Liver (tissue), 9 donors: ENCODE results near the gene CALML5. TPM values are rescaled to one million over a fixed set of nuclear protein-coding genes. Genes with fewer than 3 reads are reported as not detected.

ENCODE experiments used
- DNase-seq: peaks from one replicate; pipeline ENCODE4 v3.0.0-alpha.2; 2017; ENCODE audit warnings: low spot score
- H3K27ac ChIP-seq, 2 donors: one replicate each; pipeline ENCODE4 v1.7.0; 2013; ENCODE audit warnings: inconsistent platforms in 2 of 2, low read length in 2 of 2, control low read depth in 1 of 2, low read depth in 1 of 2, mild to moderate bottlenecking in 1 of 2
- H3K27me3 ChIP-seq, 4 donors: one replicate each; pipeline versions ENCODE4 v1.6.1 to v1.7.0; 2013; ENCODE audit warnings: low read length in 3 of 4, inconsistent platforms in 1 of 4, mild to moderate bottlenecking in 1 of 4, moderate library complexity in 1 of 4; ENCODE audit not compliant: control insufficient read depth in 4 of 4, insufficient read depth in 4 of 4
- H3K36me3 ChIP-seq, 4 donors: one replicate each; pipeline versions ENCODE4 v1.6.1 to v1.7.0; 2013; ENCODE audit warnings: low read length in 3 of 4, mild to moderate bottlenecking in 3 of 4, low read depth in 1 of 4, moderate library complexity in 1 of 4; ENCODE audit not compliant: control insufficient read depth in 4 of 4, insufficient read depth in 3 of 4
- H3K4me1 ChIP-seq, 4 donors: one replicate each; pipeline versions ENCODE4 v1.6.1 to v1.7.0; 2013; ENCODE audit warnings: low read length in 3 of 4, mild to moderate bottlenecking in 3 of 4, moderate library complexity in 1 of 4; ENCODE audit not compliant: control insufficient read depth in 4 of 4, insufficient read depth in 4 of 4
- H3K4me3 ChIP-seq, 3 donors: one replicate each; pipeline versions ENCODE4 v1.6.1 to v1.7.0; 2013; ENCODE audit warnings: low read length in 3 of 3, control low read depth in 1 of 3, low read depth in 1 of 3, mild to moderate bottlenecking in 1 of 3
- H3K9ac ChIP-seq, 2 donors: one replicate each; pipeline ENCODE4 v1.7.0; 2013; ENCODE audit warnings: low read length in 2 of 2, mild to moderate bottlenecking in 2 of 2, moderate library complexity in 2 of 2, control low read depth in 1 of 2, low read depth in 1 of 2
- H3K9me3 ChIP-seq, 4 donors: one replicate each; pipeline versions ENCODE4 v1.6.1 to v1.7.0; 2013; ENCODE audit warnings: low read length in 3 of 4; ENCODE audit not compliant: control insufficient read depth in 4 of 4
- ATF3 ChIP-seq: IDR thresholded peaks from 2 replicates; pipeline ENCODE4 v1.6.1; 2016; ENCODE audit warnings: antibody characterized with exemption
- CTCF ChIP-seq: fragments of 150-350 bp; IDR thresholded peaks from 2 replicates; pipeline ENCODE4 v1.5.1; 2017; ENCODE audit warnings: improper control_type of control experiment, low read depth, low read length; ENCODE audit not compliant: missing input control
- EGR1 ChIP-seq, 2 donors: IDR thresholded peaks; 2 replicates each; pipeline ENCODE4 v1.6.1; 2016 to 2018; ENCODE audit warnings: antibody characterized with exemption in 2 of 2, low read depth in 2 of 2
- FOXA1 ChIP-seq: IDR thresholded peaks from 2 replicates; pipeline ENCODE4 v1.6.1; 2016; ENCODE audit warnings: antibody characterized with exemption
- FOXA2 ChIP-seq: IDR thresholded peaks from 2 replicates; pipeline ENCODE4 v1.6.1; 2016; ENCODE audit warnings: antibody characterized with exemption
- GABPA ChIP-seq, 2 donors: IDR thresholded peaks in 1 of 2; conservative IDR thresholded peaks in 1 of 2; 2 replicates each; pipeline ENCODE4 v1.6.1; 2016; ENCODE audit warnings: antibody characterized with exemption in 2 of 2, mild to moderate bottlenecking in 1 of 2, moderate library complexity in 1 of 2
- HNF4A ChIP-seq, 2 donors: conservative IDR thresholded peaks; 2 replicates each; pipeline ENCODE4 v1.6.1; 2016; ENCODE audit warnings: antibody characterized with exemption in 2 of 2, mild to moderate bottlenecking in 2 of 2
- JUND ChIP-seq, 2 donors: IDR thresholded peaks; 2 replicates each; pipeline ENCODE4 v1.6.1; 2016; ENCODE audit warnings: antibody characterized with exemption in 2 of 2
- MAX ChIP-seq: IDR thresholded peaks from 2 replicates; pipeline ENCODE4 v1.6.1; 2016; ENCODE audit warnings: antibody characterized with exemption
- NR2F2 ChIP-seq: IDR thresholded peaks from 2 replicates; pipeline ENCODE4 v1.6.1; 2016; ENCODE audit warnings: antibody characterized with exemption
- RAD21 ChIP-seq, 2 donors: IDR thresholded peaks; 2 replicates each; pipeline ENCODE4 v1.6.1; 2016; ENCODE audit warnings: antibody characterized with exemption in 2 of 2, mild to moderate bottlenecking in 2 of 2
- RXRA ChIP-seq, 2 donors: IDR thresholded peaks; 2 replicates each; pipeline ENCODE4 v1.6.1; 2017 to 2018; ENCODE audit warnings: antibody characterized with exemption in 2 of 2, mild to moderate bottlenecking in 1 of 2
- SP1 ChIP-seq: IDR thresholded peaks from 2 replicates; pipeline ENCODE4 v1.6.1; 2018; ENCODE audit warnings: antibody characterized with exemption, mild to moderate bottlenecking
- YY1 ChIP-seq: IDR thresholded peaks from 2 replicates; pipeline ENCODE4 v1.6.1; 2016; ENCODE audit warnings: antibody characterized with exemption, mild to moderate bottlenecking
- WGBS: extraction: QIAGEN DNeasy Blood & Tissue Kit; methylation state at CpG from one replicate; pipeline ENCODE4 v1.1.7; 2013; 5-methylcytosine and 5-hydroxymethylcytosine counted together
- polyA plus RNA-seq, 2 donors: library from polyadenylated mRNA; stranded (reverse) in 1 of 2; unstranded in 1 of 2; fragments of 200-250 nt in 1 of 2; fragments of >200 nt in 1 of 2; fragmentation: Nextera tagmentation in 1 of 2; extraction: Ambion mirVana in 1 of 2; gene quantifications; one replicate each; pipeline versions ENCODE4 v1.2.1 to v1.2.3, GENCODE V29; 2013 to 2015
- total RNA-seq, 2 donors: library from RNA; depleted of rRNA; stranded (reverse); fragments of >200 nt; gene quantifications; one replicate each; pipeline ENCODE4 v1.2.3, GENCODE V29; 2014
- TF ChIP-seq, protein P1 (sequence below): IDR thresholded peaks from 2 replicates; pipeline ENCODE4 v1.6.1; 2016; ENCODE audit warnings: antibody characterized with exemption, mild to moderate bottlenecking
- TF ChIP-seq, protein P2 (sequence below): IDR thresholded peaks from 2 replicates; pipeline ENCODE4 v1.6.1; 2016; ENCODE audit warnings: antibody characterized with exemption
- donor health status: healthy.
- donor health status: healthy.
- donor health status: healthy.
- donor health status: healthy.
- donor health status: healthy.

Gene CALML5
- total and polyA plus RNA-seq, 4 donors: not detected

- no peak for TF ChIP-seq YY1
- TF ChIP-seq, protein P1, sequence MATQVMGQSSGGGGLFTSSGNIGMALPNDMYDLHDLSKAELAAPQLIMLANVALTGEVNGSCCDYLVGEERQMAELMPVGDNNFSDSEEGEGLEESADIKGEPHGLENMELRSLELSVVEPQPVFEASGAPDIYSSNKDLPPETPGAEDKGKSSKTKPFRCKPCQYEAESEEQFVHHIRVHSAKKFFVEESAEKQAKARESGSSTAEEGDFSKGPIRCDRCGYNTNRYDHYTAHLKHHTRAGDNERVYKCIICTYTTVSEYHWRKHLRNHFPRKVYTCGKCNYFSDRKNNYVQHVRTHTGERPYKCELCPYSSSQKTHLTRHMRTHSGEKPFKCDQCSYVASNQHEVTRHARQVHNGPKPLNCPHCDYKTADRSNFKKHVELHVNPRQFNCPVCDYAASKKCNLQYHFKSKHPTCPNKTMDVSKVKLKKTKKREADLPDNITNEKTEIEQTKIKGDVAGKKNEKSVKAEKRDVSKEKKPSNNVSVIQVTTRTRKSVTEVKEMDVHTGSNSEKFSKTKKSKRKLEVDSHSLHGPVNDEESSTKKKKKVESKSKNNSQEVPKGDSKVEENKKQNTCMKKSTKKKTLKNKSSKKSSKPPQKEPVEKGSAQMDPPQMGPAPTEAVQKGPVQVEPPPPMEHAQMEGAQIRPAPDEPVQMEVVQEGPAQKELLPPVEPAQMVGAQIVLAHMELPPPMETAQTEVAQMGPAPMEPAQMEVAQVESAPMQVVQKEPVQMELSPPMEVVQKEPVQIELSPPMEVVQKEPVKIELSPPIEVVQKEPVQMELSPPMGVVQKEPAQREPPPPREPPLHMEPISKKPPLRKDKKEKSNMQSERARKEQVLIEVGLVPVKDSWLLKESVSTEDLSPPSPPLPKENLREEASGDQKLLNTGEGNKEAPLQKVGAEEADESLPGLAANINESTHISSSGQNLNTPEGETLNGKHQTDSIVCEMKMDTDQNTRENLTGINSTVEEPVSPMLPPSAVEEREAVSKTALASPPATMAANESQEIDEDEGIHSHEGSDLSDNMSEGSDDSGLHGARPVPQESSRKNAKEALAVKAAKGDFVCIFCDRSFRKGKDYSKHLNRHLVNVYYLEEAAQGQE: no peak
- TF ChIP-seq, protein P2, sequence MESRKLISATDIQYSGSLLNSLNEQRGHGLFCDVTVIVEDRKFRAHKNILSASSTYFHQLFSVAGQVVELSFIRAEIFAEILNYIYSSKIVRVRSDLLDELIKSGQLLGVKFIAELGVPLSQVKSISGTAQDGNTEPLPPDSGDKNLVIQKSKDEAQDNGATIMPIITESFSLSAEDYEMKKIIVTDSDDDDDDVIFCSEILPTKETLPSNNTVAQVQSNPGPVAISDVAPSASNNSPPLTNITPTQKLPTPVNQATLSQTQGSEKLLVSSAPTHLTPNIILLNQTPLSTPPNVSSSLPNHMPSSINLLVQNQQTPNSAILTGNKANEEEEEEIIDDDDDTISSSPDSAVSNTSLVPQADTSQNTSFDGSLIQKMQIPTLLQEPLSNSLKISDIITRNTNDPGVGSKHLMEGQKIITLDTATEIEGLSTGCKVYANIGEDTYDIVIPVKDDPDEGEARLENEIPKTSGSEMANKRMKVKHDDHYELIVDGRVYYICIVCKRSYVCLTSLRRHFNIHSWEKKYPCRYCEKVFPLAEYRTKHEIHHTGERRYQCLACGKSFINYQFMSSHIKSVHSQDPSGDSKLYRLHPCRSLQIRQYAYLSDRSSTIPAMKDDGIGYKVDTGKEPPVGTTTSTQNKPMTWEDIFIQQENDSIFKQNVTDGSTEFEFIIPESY: no peak
- no peak for TF ChIP-seq FOXA1
- no peak for TF ChIP-seq FOXA2
- no peak for TF ChIP-seq HNF4A (conservative IDR thresholded peaks at IDR 0.05)
- no peak for TF ChIP-seq GABPA (IDR thresholded peaks at IDR 0.05 in 1 of 2, conservative IDR thresholded peaks at IDR 0.05 in 1 of 2)
- TF ChIP-seq JUND (IDR thresholded peaks at IDR 0.05): no peak
- TF ChIP-seq RXRA (IDR thresholded peaks at IDR 0.05): no peak
- TF ChIP-seq ATF3: no peak
- no peaks in the 10 kb centered on the region for H3K9me3 ChIP-seq
- WGBS: 84% methylated on average over 5 of the region's 5 CpGs
- no peaks in the 10 kb centered on the region for H3K27me3 ChIP-seq
- no peak for DNase-seq
- no peak overlapping the region for H3K4me3 ChIP-seq
- peaks cover 4 to 38% (median 21%) of the 10 kb centered on the region in 4 donors for H3K4me1 ChIP-seq
- H3K9ac ChIP-seq: no peak overlapping the region
- H3K36me3 ChIP-seq: peaks cover 0 to 4% (median 2%) of the 10 kb centered on the region in 4 donors
- no peak overlapping the region for H3K27ac ChIP-seq
These were observed 34.8 kb downstream of the CALML5 start for GRCh38 chr10:5464546-5464945.

DNA sequence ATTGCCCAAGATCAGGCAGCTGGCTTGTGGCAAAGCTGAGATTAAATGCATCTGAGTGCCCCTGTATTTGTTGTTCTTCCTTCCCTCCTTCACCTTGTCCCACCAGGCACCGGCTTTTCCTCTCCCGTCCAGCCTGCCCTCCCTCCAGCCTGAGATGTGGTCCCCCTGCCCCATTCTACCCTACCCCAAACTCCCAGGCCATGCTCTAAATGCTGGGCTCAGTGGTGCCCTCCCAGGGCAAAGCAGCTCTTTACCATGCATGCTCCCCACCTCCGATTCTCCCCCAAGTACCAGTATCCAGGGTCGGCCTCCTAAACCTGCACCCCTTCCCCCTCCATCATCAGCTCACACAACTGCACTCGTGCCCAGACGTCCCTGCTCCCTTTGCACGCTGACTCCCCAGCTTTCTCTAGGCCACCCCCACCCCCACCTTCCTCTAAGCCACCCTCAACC is 36.5 kb downstream of the CALML5 start:
- TF ChIP-seq SP1: no peak
- TF ChIP-seq FOXA1: no peak
- TF ChIP-seq ATF3: no peak
- TF ChIP-seq NR2F2: no peak
- no peak for TF ChIP-seq RAD21 (IDR thresholded peaks at IDR 0.05)
- no peak for TF ChIP-seq EGR1 (IDR thresholded peaks at IDR 0.05; ENCODE audit: low read depth in 2 of 2)
- no peak for TF ChIP-seq JUND (IDR thresholded peaks at IDR 0.05)
- no peak for TF ChIP-seq CTCF
- TF ChIP-seq GABPA (IDR thresholded peaks at IDR 0.05 in 1 of 2, conservative IDR thresholded peaks at IDR 0.05 in 1 of 2): no peak
- TF ChIP-seq HNF4A (conservative IDR thresholded peaks at IDR 0.05): no peak
- no peak for TF ChIP-seq MAX
- TF ChIP-seq, protein P1: no peak
- TF ChIP-seq YY1: no peak

More for the DNA sequence above, 36.5 kb downstream of the CALML5 start:
- H3K4me1 ChIP-seq: peaks cover 2 to 28% (median 15%) of the 10 kb centered on the region in 4 donors
- H3K27me3 ChIP-seq: no peaks in the 10 kb centered on the region
- H3K4me3 ChIP-seq: no peak overlapping the region
- WGBS: 84% methylated on average over 7 of the region's 7 CpGs
- no peaks in the 10 kb centered on the region for H3K9me3 ChIP-seq
- peaks cover 0 to 15% (median 12%) of the 10 kb centered on the region in 4 donors for H3K36me3 ChIP-seq
- H3K9ac ChIP-seq: no peak overlapping the region
- no peak for DNase-seq
- H3K27ac ChIP-seq: no peak overlapping the region
